ENCODE results near the gene USP48.
"Not testable (repeated sequence)": the region's sequence is repeated elsewhere in the genome, so short reads cannot be mapped to it uniquely, and the experiment has no call there.

USP48 gene, protein sequence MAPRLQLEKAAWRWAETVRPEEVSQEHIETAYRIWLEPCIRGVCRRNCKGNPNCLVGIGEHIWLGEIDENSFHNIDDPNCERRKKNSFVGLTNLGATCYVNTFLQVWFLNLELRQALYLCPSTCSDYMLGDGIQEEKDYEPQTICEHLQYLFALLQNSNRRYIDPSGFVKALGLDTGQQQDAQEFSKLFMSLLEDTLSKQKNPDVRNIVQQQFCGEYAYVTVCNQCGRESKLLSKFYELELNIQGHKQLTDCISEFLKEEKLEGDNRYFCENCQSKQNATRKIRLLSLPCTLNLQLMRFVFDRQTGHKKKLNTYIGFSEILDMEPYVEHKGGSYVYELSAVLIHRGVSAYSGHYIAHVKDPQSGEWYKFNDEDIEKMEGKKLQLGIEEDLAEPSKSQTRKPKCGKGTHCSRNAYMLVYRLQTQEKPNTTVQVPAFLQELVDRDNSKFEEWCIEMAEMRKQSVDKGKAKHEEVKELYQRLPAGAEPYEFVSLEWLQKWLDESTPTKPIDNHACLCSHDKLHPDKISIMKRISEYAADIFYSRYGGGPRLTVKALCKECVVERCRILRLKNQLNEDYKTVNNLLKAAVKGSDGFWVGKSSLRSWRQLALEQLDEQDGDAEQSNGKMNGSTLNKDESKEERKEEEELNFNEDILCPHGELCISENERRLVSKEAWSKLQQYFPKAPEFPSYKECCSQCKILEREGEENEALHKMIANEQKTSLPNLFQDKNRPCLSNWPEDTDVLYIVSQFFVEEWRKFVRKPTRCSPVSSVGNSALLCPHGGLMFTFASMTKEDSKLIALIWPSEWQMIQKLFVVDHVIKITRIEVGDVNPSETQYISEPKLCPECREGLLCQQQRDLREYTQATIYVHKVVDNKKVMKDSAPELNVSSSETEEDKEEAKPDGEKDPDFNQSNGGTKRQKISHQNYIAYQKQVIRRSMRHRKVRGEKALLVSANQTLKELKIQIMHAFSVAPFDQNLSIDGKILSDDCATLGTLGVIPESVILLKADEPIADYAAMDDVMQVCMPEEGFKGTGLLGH

DNA sequence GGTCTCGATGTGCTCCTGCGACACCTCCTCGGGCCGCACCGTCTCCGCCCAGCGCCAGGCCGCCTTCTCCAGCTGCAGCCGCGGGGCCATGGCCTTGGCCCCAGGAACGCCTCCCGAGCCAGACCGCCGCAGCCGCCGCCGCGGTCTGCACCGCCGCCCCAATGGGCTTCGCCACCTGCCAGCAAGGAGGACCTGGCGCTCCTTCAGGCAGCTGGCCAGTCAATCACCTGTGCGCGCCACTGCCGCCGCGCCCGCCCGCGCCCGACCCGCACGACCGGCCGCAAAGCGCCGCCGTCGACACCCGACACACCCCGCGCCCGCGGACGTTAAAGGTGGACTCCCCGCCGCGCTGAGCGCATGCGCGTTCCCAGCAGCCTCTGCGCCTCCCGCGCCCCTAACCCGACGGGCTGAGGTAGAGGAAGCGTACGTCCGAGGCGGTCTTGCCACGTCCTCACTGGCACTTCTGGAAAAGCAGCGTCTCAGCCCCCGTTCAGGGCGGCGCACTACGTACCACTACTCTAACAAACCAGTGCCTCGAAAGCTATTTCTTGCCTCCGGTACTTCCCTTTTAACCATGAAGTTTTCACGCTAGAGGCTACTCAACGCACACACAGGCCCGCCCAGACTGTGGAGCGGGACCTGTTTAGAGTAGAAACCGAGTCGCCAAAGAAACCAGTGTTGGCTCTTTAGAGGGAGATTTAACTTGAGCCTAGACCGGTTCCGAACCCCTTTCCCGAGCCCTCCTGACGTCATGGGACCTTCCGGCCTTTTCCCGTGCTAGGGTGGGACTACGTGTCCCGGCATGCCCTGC is at the start of gene USP48:
USP48 (minus strand) TSS at position 282 of the 811 bp plus-strand sequence; CDS start at position 90, 192 bp downstream.
- peak; percentile 95 for DNase-seq (ENCODE audit: low read depth)

DNA sequence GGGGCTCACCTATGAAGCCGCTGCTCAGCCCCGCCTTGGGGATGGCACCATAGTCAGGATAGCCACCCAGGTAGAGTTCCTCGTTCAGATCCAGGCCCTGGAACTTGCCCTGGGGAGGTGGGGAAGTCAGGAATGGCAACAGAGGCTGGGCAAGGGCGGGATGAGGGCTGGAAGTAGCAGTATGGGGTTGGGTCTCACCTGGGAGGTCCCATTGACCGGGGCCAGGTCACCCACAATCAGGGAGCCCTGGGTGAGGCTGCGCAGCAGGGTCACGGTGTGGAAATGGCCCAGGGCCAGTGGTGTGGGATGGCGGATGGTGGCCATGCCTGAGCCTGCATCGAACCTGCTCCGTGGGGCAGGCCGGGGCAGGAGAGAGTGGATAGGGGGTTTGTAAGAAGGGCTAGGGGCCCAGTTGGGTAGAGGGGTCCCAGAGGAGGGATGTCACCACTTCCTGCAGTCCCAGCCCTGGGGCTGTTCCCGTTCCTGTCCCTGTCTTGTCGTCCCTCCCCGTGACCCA is 48.6 kb upstream of the USP48 start:
- no peak for DNase-seq (ENCODE audit: low read depth)

DNA sequence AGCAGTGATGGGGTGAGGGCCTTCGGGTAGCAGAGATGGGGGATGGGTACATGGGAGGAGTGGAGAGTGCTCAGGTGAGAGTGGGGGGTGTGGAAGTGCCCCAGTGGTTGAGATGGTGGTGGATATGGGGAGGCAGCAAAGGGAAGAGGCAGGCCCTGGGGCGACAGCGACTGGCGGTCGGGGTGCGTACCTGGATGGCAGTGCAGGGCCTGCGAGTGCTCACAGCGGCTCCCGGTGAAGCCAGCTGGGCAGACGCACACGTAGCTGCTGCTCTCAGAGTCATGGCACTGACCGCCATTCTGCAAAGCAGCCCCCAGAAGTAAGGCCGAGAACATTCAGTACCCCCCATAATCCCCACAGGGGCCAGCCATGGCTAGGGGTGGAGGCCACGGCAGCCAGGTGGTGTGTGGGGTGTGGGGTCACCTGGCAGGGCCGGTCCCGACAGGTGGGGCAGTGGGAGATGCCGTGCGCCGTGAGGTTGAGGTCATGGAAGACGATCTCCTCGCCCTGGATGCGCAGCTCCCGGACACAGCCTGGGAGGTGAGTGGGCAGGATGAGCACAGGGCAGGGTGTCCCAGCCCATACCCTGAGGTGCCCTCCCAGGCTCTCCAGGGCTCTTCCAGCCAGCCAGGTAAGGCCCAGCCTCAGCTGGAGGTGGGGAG is 48.0 kb upstream of the USP48 start:
- no peak for DNase-seq (ENCODE audit: low read depth)

- no peak for DNase-seq (ENCODE audit: low read depth)
These were observed 46.3 kb upstream of the USP48 start for GRCh38 chr1:21829294-21829693.

DNA sequence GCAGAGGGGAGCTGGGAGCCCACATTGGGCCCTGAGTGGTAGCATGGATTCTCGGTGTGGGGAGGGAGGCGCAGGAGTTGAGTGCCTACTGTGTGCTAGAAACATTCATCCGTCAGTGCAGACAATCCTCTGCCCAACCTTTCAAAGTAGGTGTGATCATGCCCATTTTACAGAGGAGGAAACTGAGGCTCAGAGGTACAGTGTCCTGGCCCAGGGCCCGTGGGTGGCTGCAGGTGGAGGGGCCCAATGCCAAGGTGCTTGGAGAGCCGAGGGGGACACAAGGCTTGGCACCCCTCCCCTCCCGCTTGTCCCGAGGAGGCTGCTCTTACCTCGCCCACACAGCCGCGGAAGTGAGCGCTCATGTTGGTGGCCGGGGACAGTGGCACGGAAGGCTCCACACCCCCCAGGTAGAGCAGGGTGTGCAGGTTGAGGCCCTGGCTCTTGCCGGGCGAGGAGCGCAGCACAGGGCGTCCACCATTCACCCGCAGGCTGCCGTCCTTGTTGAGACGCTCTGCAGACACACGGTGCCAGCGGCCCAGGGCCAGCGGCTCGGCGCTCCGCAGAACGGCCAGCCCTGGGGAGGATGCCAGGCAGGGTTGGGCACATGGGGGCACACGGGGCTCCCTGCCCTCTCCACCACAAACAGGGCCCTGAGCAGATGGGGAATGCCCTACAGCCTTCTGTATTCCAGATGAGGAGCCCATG is 45.7 kb upstream of the USP48 start:
- DNase-seq (ENCODE audit: low read depth): no peak

DNA sequence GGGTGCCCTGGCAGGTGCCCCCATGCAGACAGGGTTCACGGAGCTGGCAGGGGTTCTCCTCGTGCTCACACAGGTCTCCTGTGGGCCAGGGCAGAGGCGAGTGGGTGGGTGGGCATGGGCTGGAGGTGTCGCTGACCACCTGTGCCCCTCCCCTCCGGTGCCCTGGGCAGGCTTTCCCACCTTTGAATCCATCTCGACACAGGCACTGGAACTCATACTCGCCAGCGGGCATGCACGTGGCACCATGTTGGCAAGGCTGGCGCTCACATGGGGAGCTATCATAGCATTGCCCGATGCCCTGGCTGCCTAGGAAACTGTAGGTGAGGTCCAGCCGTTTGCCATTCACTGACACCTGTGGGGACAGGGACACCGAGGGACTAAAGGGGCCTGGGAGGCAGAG is 45.1 kb upstream of the USP48 start:
- no peak for DNase-seq (ENCODE audit: low read depth)

DNA sequence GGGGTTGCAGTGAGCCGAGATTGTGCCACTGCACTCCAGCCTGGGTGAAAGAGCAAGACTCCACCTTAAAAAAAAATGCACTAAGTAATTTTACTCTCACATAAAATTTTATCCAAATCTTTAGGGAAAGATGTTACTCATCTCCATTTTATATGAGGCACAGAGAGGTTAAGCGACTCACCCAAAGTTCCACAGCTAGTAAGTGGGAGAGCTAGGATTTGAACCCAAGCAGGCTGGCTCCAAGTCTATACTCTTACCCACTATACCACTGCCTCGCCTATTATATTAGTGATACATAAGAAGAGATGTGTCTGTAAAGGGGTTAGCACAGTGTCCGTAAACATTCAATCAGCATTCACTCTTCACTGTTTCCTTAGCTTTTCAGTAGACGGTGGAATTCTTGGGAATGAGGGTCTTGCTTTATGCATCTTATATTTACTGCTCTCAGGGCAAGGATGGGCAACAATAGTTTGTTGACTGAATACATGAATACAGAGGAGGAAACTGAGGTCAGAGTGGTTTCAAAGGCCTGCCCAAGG is 44.3 kb upstream of the USP48 start:
- no peak for DNase-seq (ENCODE audit: low read depth)

DNA sequence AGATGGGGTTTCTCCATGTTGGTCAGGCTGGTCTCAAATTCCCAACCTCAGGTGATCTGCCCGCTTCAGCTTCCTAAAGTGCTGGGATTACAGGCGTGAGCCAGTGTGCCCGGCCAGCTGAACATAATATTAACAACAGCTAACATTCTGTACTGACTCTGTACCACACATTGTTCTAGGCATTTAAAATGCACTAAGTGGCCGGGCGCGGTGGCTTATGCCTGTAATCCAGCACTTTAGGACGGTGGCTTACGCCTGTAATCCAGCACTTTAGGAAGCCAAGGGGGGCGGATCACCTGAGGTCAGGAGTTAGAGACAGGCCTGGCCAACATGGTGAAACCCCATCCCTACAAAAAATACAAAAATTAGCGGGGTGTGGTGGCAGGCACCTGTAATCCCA is 43.7 kb upstream of the USP48 start:
- DNase-seq (ENCODE audit: low read depth): not testable (repeated sequence)

DNA sequence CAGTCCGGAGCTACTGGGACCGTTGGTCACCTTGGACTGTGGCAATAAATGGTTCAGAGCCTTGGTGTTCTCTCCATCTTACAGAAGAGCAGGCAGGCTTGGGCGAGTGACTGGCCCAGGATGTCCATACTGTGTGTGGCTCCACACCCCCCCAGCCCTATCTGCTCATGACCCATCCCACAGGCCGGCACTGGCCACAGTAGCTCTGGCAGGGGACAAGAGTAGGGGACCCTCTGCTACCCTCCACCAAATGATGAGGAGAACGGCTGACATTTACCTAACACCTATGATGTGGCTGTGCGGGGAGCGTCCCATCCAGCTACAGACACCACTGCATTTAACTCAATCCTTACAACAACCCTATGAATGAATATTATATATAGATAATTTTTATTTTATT is 42.4 kb upstream of the USP48 start:
- no peak for DNase-seq (ENCODE audit: low read depth)

DNA sequence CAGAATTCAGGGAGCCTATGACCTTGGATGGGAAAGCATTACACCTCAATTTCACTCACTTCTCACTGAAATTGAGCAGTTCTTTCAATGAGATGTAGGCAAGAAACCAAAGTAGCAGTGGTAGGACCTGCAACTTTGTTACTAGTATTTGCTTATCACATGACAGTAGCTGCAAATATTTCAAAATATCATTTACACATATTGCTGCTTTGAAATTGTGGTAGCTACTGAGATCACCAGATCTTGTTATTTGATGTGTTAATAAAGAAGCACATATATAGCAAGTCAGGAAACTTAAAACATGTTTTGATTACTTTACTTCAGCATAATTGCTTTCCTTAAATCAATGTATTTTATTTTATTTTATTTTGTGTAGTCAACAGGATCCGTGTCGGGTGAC is 42.0 kb upstream of the USP48 start:
- no peak for DNase-seq (ENCODE audit: low read depth)

GRCh38 chr1:21823980-21824702 is 41.2 kb upstream of the USP48 start:
- DNase-seq (ENCODE audit: low read depth): no peak

DNA sequence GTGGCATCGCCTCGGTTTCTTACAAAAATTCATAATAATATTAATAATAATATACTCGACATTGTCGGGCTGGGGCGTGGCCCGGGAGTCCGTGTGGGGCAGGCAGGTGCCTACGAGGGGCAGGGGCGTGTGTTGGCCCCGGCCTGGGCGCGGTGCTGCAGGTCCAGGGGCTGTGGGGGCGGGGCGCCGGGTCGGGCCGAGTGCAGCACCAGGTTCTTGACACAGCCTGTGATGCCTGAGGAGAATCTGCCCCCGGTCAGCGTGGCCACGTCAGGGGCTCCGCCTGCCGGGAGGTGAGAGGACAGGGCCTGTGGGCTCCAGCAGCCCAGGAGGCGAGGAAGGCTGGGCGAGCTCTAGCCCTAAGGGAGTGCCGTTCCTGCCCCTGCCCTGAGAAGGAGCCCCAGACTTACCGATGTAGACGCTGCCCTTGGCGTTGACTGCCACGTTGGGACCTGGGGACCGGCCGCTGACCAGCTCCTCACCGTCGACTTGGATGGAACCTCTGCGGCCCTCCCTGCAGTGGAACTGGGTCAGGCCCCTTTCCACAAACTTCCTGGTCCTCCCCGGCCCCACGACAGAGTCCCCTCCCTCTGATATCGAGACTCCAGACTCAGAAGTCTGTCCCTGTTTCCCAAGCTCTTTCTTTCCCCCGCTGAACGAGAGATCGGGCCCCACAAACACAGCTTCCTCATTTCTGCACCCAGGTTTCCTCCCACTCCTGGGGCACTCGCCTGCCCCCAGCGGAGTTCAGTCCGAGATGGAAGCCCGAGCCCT is 40.4 kb upstream of the USP48 start:
- no peak for DNase-seq (ENCODE audit: low read depth)

DNA sequence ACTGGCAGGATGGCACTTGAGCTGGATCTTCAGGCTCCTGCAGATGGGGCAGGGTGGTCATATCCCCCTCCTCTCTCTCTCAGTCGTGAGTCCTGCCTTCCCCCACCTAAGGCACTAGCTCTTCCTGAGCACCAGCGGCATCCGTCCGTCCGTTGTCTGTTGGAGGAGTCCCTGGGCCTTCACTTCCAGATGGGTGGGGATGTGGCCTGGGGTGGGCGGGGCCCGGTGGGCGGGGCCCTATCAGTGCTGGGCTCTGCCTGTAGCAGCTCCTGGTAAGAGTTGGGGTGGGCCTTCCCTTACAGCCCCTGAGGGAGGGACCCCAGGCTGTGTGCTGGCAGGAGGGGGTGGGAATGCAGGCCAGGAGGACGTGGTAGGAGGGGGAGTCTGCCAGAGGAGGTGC is 39.4 kb upstream of the USP48 start:
- no peak for DNase-seq (ENCODE audit: low read depth)

DNA sequence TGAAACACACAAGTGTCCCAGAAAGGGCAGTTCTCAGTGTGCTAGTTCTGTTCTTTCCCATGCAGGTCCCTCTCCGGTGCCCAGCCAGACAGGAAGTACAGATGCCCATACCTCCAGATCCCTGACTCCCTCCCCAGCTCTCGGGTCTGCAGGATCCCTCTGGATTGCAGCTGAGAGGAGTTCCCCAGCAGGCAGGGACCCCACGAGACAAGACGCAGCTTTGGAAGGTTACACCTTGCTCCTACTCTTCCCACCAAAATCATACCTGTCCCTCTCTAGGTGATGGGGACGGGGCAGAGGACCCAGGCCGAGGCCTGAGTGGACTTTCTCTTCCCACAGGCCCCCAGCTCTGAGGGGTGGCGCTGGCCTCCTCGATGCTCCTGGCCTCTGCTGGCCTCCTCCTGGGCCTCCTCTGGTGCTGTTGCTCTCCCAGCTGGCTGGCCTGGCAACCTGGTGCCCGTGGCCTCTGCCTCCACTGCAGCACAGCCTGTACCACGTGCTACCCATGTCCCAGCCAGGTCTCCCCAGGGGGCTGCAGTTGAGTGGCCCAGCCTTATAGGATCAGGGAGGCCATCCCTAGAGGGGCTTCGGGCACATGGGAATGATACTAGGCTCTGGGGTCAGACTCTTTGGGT is 38.6 kb upstream of the USP48 start:
- DNase-seq (ENCODE audit: low read depth): no peak

DNA sequence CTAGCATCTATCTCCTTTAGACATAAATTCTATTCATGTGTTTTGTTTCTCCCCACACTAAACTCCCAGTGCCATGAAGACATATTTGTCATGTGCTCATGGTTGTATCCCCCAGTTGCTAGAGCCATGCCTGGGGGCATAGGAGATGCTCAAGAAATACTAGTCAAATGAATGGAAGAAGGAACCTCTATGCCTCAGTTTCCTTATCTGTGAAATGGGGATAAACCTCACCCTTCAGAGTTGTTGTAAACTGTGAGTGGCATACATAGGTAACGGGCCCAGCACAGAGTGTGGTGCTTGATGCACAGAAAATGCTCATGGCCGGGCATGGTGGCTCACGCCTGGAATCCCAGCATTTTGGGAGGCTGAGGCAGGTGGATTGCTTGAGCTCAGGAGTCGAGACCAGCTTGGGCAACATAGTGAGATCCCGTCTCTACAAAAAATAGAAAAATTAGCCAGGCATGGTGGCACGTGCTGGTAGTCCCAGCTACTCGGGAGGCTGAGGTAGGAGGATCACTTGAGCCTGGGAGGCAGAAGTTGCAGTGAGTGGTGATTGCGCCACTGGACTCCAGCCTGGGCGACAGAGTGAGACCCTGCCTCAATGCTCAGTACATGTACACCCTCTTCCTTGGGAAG is 37.8 kb upstream of the USP48 start:
- DNase-seq (ENCODE audit: low read depth): no peak

GRCh38 chr1:21818656-21819055 is 35.7 kb upstream of the USP48 start:
- no peak for DNase-seq (ENCODE audit: low read depth)

DNA sequence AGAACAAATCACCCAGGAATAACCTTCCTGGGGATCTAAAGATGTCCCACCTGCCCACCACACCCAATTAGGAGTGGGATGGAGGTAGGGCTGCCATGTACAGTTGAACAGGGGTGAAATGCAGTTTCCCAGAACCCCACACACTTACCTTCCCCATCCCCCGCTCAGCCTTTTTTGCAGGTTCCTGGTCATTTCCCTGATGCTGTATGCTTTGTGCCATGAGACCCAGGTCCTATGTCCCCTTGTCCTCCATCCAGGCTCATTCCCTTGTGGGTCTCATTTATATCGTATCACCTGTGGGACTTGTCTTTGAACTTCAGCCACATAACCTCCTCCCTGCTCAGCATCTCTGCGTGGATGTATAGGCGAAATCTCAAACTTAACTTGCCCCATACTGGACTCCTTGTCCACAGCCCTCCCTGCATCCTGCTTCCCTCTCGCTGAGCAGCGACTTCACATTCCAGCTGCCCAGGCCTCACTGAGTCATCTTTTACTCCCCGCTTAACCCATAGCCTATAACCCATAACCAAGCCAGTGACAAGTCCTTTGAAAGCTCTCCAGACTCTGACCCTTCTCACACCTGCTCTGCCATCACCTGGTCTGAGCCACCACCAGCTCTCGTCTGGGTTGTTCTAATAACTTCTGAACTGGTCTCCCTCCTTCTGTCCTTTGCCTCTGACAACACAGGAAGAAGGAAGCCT is 33.8 kb upstream of the USP48 start:
- DNase-seq (ENCODE audit: low read depth): no peak
